IMR-90 (cell line): ENCODE data around the gene CDC34. TPM values are rescaled to one million over a fixed set of nuclear protein-coding genes. Genes with fewer than 3 reads are reported as not detected.

Experiments used
- ATAC-seq: fragments of 200-7000 bp; cut with Tn5 transposase; 2 replicates; pipeline ENCODE4 v1.9.1; 2020; ENCODE audit warnings: low read depth, mild to moderate bottlenecking, moderate library complexity
- BruUV-seq: library from RNA; stranded (reverse); fragments of 400-500 nt; replicated peaks from 2 replicates; lab custom pipeline; 2021; lab: Mats Ljungman, UMichigan
- CTCF ChIA-PET: fragments of 300-600 bp; formaldehyde crosslinking; extraction: SDS; loops from one replicate; lab custom pipeline; 2021; ENCODE audit warnings: antibody characterized with exemption; lab: Yijun Ruan, JAX
- POLR2A ChIA-PET: fragments of 300-600 bp; sonication (Branson Sonifier 250); formaldehyde crosslinking; loops from one replicate; lab custom pipeline; 2022; ENCODE audit warnings: antibody characterized with exemption; ENCODE audit not compliant: unreplicated experiment; lab: Charles Lee
- DNase-seq: peaks from one replicate; pipeline ENCODE4 v3.0.0; 2013
- H2AFZ ChIP-seq: replicated peaks from 2 replicates; pipeline ENCODE3; 2013; ENCODE audit warnings: low read length, mild to moderate bottlenecking; ENCODE audit not compliant: poor library complexity
- H2AK5ac ChIP-seq: 2 replicates; pipeline ENCODE4 v1.6.1; 2013; ENCODE audit warnings: low read depth, low read length, inconsistent platforms
- H2AK9ac ChIP-seq: replicated peaks from 2 replicates; pipeline ENCODE3; 2013; ENCODE audit warnings: mild to moderate bottlenecking, low read depth, low read length, moderate library complexity; ENCODE audit not compliant: poor library complexity
- H2BK120ac ChIP-seq: 2 replicates; pipeline ENCODE4 v1.6.1; 2013; ENCODE audit warnings: low read depth, low read length, inconsistent platforms
- H2BK15ac ChIP-seq: 3 replicates; pipeline ENCODE4 v1.6.1; 2013; ENCODE audit warnings: low read depth, low read length, inconsistent platforms
- H2BK20ac ChIP-seq: 2 replicates; pipeline ENCODE4 v1.6.1; 2013; ENCODE audit warnings: low read depth, mild to moderate bottlenecking, inconsistent platforms, low read length, moderate library complexity
- H2BK5ac ChIP-seq: 2 replicates; pipeline ENCODE4 v1.6.1; 2013; ENCODE audit warnings: mild to moderate bottlenecking, low read depth, low read length, inconsistent platforms; ENCODE audit not compliant: poor library complexity, severe bottlenecking
- H3K14ac ChIP-seq: replicated peaks from 2 replicates; pipeline ENCODE4 v1.6.1; 2013; ENCODE audit warnings: low read depth, low read length, inconsistent platforms
- H3K18ac ChIP-seq: 2 replicates; pipeline ENCODE4 v1.6.1; 2013; ENCODE audit warnings: low read depth, low read length, control low read depth
- H3K23ac ChIP-seq: 2 replicates; pipeline ENCODE4 v1.6.1; 2013; ENCODE audit warnings: low read depth, low read length, inconsistent platforms
- H3K27ac ChIP-seq: 2 replicates; pipeline ENCODE4 v1.5.1; 2013; ENCODE audit warnings: mild to moderate bottlenecking, control low read depth, low read length; ENCODE audit not compliant: insufficient read depth
- H3K27me3 ChIP-seq: 2 replicates; pipeline ENCODE4 v1.6.1; 2013; ENCODE audit warnings: low read length; ENCODE audit not compliant: control insufficient read depth, insufficient read depth
- H3K36me3 ChIP-seq: 2 replicates; pipeline ENCODE4 v1.6.1; 2013; ENCODE audit warnings: low read length, mixed read lengths; ENCODE audit not compliant: control insufficient read depth, insufficient read depth
- H3K4ac ChIP-seq: 2 replicates; pipeline ENCODE4 v1.6.1; 2013; ENCODE audit warnings: low read depth, low read length, inconsistent platforms
- H3K4me1 ChIP-seq: 2 replicates; pipeline ENCODE4 v1.6.1; 2013; ENCODE audit warnings: low read length, mixed read lengths; ENCODE audit not compliant: control insufficient read depth, insufficient read depth
- H3K4me2 ChIP-seq: 2 replicates; pipeline ENCODE4 v1.6.1; 2013; ENCODE audit warnings: low read depth, mild to moderate bottlenecking, control low read depth, low read length, moderate library complexity
- H3K4me3 ChIP-seq: 2 replicates; pipeline ENCODE4 v1.5.1; 2013; ENCODE audit warnings: low read depth, mild to moderate bottlenecking, control low read depth, low read length, moderate library complexity; ENCODE audit not compliant: insufficient read depth
- H3K56ac ChIP-seq: 2 replicates; pipeline ENCODE4 v1.6.1; 2013; ENCODE audit warnings: low read length, inconsistent platforms; ENCODE audit not compliant: insufficient read depth; ENCODE audit errors: extremely low read depth
- H3K79me1 ChIP-seq, 2 experiments: 2 replicates each; pipeline ENCODE4 v1.6.1; 2013; ENCODE audit warnings: low read length in 2 of 2, inconsistent platforms in 1 of 2, low read depth in 1 of 2
- H3K9ac ChIP-seq: 2 replicates; pipeline ENCODE4 v1.6.1; 2013; ENCODE audit warnings: low read depth, low read length, control low read depth
- H3K9me1 ChIP-seq: 2 replicates; pipeline ENCODE4 v1.6.1; 2013; ENCODE audit warnings: low read length, inconsistent platforms; ENCODE audit not compliant: insufficient read depth
- H3K9me3 ChIP-seq: 2 replicates; pipeline ENCODE4 v1.6.1; 2013; ENCODE audit warnings: low read length; ENCODE audit not compliant: control insufficient read depth, insufficient read depth
- H4K20me1 ChIP-seq: 2 replicates; pipeline ENCODE4 v1.6.1; 2013; ENCODE audit warnings: low read length, inconsistent platforms; ENCODE audit not compliant: insufficient read depth
- H4K5ac ChIP-seq: 2 replicates; pipeline ENCODE4 v1.6.1; 2013; ENCODE audit warnings: mild to moderate bottlenecking, low read depth, low read length, control low read depth
- H4K8ac ChIP-seq, 2 experiments: 2 replicates each; pipeline ENCODE4 v1.6.1; 2013; ENCODE audit warnings: low read depth in 2 of 2, low read length in 2 of 2, control low read depth in 1 of 2, inconsistent platforms in 1 of 2
- H4K91ac ChIP-seq: 2 replicates; pipeline ENCODE4 v1.6.1; 2013; ENCODE audit warnings: low read depth, low read length, inconsistent platforms; ENCODE audit not compliant: insufficient read depth
- BHLHE40 ChIP-seq: fragments of 150-350 bp; IDR thresholded peaks from 2 replicates; pipeline ENCODE4 v1.6.1; 2016; ENCODE audit warnings: mild to moderate bottlenecking, low read depth, low read length
- CEBPB ChIP-seq: IDR thresholded peaks from 2 replicates; pipeline ENCODE4 v1.6.1; 2012; ENCODE audit warnings: low read depth, low read length, improper control_type of control experiment
- CHD1 ChIP-seq: IDR thresholded peaks from 2 replicates; pipeline ENCODE4 v1.6.1; 2012; ENCODE audit warnings: low read depth, low read length, improper control_type of control experiment
- CTCF ChIP-seq: conservative IDR thresholded peaks from 2 replicates; pipeline ENCODE4 v1.5.1; 2012; ENCODE audit warnings: mild to moderate bottlenecking, low read depth, low read length, improper control_type of control experiment
- FOS ChIP-seq: fragments of 150-350 bp; IDR thresholded peaks from 2 replicates; pipeline ENCODE4 v1.6.1; 2016; ENCODE audit warnings: low read depth, low read length
- MAFK ChIP-seq: IDR thresholded peaks from 2 replicates; pipeline ENCODE4 v1.6.1; 2012; ENCODE audit warnings: low read depth, low read length, improper control_type of control experiment
- MAZ ChIP-seq: IDR thresholded peaks from 2 replicates; pipeline ENCODE4 v1.6.1; 2012; ENCODE audit warnings: low read depth, mild to moderate bottlenecking, low read length, improper control_type of control experiment, moderate library complexity, borderline replicate concordance
- MXI1 ChIP-seq: IDR thresholded peaks from 2 replicates; pipeline ENCODE4 v1.6.1; 2012; ENCODE audit warnings: low read depth, mild to moderate bottlenecking, low read length, moderate library complexity, borderline replicate concordance
- NFE2L2 ChIP-seq: fragments of 150-350 bp; IDR thresholded peaks from 2 replicates; pipeline ENCODE4 v1.6.1; 2016; ENCODE audit warnings: low read depth, mild to moderate bottlenecking, low read length
- POLR2A ChIP-seq: IDR thresholded peaks from 2 replicates; pipeline ENCODE4 v1.6.1; 2012; ENCODE audit warnings: mild to moderate bottlenecking, low read depth, low read length
- RAD21 ChIP-seq: IDR thresholded peaks from 2 replicates; pipeline ENCODE4 v1.6.1; 2012; ENCODE audit warnings: low read length, improper control_type of control experiment
- RCOR1 ChIP-seq: IDR thresholded peaks from 2 replicates; pipeline ENCODE4 v1.6.1; 2012; ENCODE audit warnings: mild to moderate bottlenecking, low read length, improper control_type of control experiment; ENCODE audit not compliant: insufficient replicate concordance
- RFX5 ChIP-seq: IDR thresholded peaks from 2 replicates; pipeline ENCODE4 v1.8.0; 2012; ENCODE audit warnings: low read depth, mild to moderate bottlenecking, low read length, moderate library complexity
- SMC3 ChIP-seq: fragments of 150-350 bp; IDR thresholded peaks from 2 replicates; pipeline ENCODE4 v1.6.1; 2016; ENCODE audit warnings: low read depth, mild to moderate bottlenecking, antibody characterized with exemption, low read length, moderate library complexity
- WGBS, 2 experiments: methylation state at CpG; one replicate each; pipeline versions ENCODE4 v1.1.5 to v1.1.7; 2013; ENCODE audit warnings: missing lambda C conversion rate in 2 of 2; ENCODE audit not compliant: insufficient read length in 1 of 2; ENCODE audit errors: extremely low coverage in 2 of 2; 5-methylcytosine and 5-hydroxymethylcytosine counted together
- dilution Hi-C: fragments of 300-500 bp; cut with HindIII; formaldehyde crosslinking; loops from one replicate; pipeline ENCODE4 v1.14.3; 2018; ENCODE audit warnings: low sequenced_read_pairs; ENCODE audit not compliant: unreplicated experiment
- in situ Hi-C: fragments of 300-500 bp; cut with MboI; formaldehyde crosslinking; loops from 3 replicates; pipeline ENCODE4 v1.14.3; 2019; ENCODE audit warnings: low sequenced_read_pairs, inconsistent platforms, mixed read lengths
- intact Hi-C: fragments of 100-400 bp; cut with micrococcal nuclease; formaldehyde crosslinking; loops from 2 replicates; pipeline ENCODE4 v1.10.0; 2022
- polyA plus RNA-seq, 3 experiments: library from polyadenylated mRNA; depleted of rRNA; stranded (reverse); fragments of >200 nt; gene quantifications; 2 replicates each; pipeline ENCODE4 v1.2.3, GENCODE V29; 2012; ENCODE audit warnings: low replicate concordance in 1 of 3
- total RNA-seq: library from RNA; depleted of rRNA; stranded (reverse); fragments of >200 nt; gene quantifications from 2 replicates; pipeline ENCODE4 v1.2.3, GENCODE V29; 2012
- TF ChIP-seq, protein P1 (sequence below): fragments of 150-350 bp; IDR thresholded peaks from 2 replicates; pipeline ENCODE4 v1.6.1; 2016; ENCODE audit warnings: low read depth, mild to moderate bottlenecking, low read length, moderate library complexity, borderline replicate concordance
- TF ChIP-seq, protein P2 (sequence below): fragments of 150-350 bp; IDR thresholded peaks from 2 replicates; pipeline ENCODE4 v1.6.1; 2017; ENCODE audit warnings: mild to moderate bottlenecking, antibody characterized with exemption, low read length, low read depth

CDC34 gene
- total and polyA plus RNA-seq, 2 of the 4 experiments (the other 2 are of a cell fraction) = 35.7 to 68.9 TPM

- H2BK120ac ChIP-seq = no peak overlapping the region
- DNase-seq (no peak), ATAC-seq (no peak)
- H3K18ac ChIP-seq = no peak overlapping the region
- H3K79me1 ChIP-seq = peaks cover 0 to 51% of the 10 kb centered on the region in 2 experiments; a peak in 2 of 4 replicates
- whole genome bisulfite sequencing, 2 experiments = 3% methylated on average over 6 of the region's 15 CpGs; no CpG with 5 or more reads in 1 of the 2 experiments
- peak overlapping the region; percentile 93 for H3K4me2 ChIP-seq
- H4K20me1 ChIP-seq = peaks cover 55% of the 10 kb centered on the region
- in situ Hi-C loops = no loop called here
- H3K36me3 ChIP-seq = no peaks in the 10 kb centered on the region
- H3K14ac ChIP-seq = peak overlapping the region; percentile 58
- POLR2A ChIA-PET = no interaction called here
- no peak overlapping the region for H4K5ac ChIP-seq
- H4K91ac ChIP-seq = peak overlapping the region; percentile 17; the same call in 1 of the 2 replicates
- H2BK15ac ChIP-seq = no peak overlapping the region
- TF ChIP-seq, protein P1, sequence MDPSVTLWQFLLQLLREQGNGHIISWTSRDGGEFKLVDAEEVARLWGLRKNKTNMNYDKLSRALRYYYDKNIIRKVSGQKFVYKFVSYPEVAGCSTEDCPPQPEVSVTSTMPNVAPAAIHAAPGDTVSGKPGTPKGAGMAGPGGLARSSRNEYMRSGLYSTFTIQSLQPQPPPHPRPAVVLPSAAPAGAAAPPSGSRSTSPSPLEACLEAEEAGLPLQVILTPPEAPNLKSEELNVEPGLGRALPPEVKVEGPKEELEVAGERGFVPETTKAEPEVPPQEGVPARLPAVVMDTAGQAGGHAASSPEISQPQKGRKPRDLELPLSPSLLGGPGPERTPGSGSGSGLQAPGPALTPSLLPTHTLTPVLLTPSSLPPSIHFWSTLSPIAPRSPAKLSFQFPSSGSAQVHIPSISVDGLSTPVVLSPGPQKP = no peak
- TF ChIP-seq FOS (no peak), POLR2A (no peak), MAZ (no peak), CHD1 (no peak), CEBPB (no peak), NFE2L2 (no peak), RFX5 (no peak), RAD21 (no peak), MXI1 (no peak), SMC3 (no peak), MAFK (no peak), BHLHE40 (no peak), CTCF (no peak), RCOR1 (no peak)
- TF ChIP-seq, protein P2, sequence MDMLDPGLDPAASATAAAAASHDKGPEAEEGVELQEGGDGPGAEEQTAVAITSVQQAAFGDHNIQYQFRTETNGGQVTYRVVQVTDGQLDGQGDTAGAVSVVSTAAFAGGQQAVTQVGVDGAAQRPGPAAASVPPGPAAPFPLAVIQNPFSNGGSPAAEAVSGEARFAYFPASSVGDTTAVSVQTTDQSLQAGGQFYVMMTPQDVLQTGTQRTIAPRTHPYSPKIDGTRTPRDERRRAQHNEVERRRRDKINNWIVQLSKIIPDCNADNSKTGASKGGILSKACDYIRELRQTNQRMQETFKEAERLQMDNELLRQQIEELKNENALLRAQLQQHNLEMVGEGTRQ = no peak
- peaks cover 26% of the 10 kb centered on the region for H3K4me1 ChIP-seq
- peak overlapping the region; percentile 66 for H3K9ac ChIP-seq
- no TSS peak for BruUV-seq
- no peak overlapping the region for H2BK20ac ChIP-seq
- H3K23ac ChIP-seq = peak overlapping the region; percentile 79
- dilution Hi-C loops = no loop called here
- H2AK9ac ChIP-seq = peak overlapping the region; percentile 99
- CTCF ChIA-PET = no interaction called here
- peak overlapping the region; percentile 30; the same call in 1 of the 2 replicates for H3K27ac ChIP-seq
- H3K4me3 ChIP-seq = peak overlapping the region; percentile 72
- no peak overlapping the region for H2BK5ac ChIP-seq
- H2AK5ac ChIP-seq = peak overlapping the region; percentile 36
- intact Hi-C loops = no loop called here
- H3K9me1 ChIP-seq = peaks cover 11% of the 10 kb centered on the region; the same call in 1 of the 2 replicates
- H3K56ac ChIP-seq = no peak overlapping the region
- H3K4ac ChIP-seq = peak overlapping the region; percentile 71
- H2AFZ ChIP-seq = peak overlapping the region; percentile 90
- no peaks in the 10 kb centered on the region for H3K9me3 ChIP-seq
- H4K8ac ChIP-seq = peak overlapping the region in 1 of 2 experiments; percentile 15; a peak in 1 of 4 replicates
- H3K27me3 ChIP-seq = no peaks in the 10 kb centered on the region
Measured at GRCh38 chr19:573519-573825, 41.9 kb downstream of the CDC34 start.
